ENCODE data around the gene SLAMF9. TPM values are rescaled to one million over a fixed set of nuclear protein-coding genes. Genes with fewer than 3 reads are reported as not detected.
"Not testable (repeated sequence)": the region's sequence is repeated elsewhere in the genome, so short reads cannot be mapped to it uniquely, and the experiment has no call there.

SLAMF9 gene
- total RNA-seq, 1 experiment from 2014 or later = not detected

GRCh38 chr1:159921700-159922504 lies 32.1 kb downstream of the SLAMF9 start:
- no peak for DNase-seq (ENCODE audit: low spot score)

GRCh38 chr1:159921251-159921650 lies 32.8 kb downstream of the SLAMF9 start:
- DNase-seq (ENCODE audit: low spot score) = no peak

DNA sequence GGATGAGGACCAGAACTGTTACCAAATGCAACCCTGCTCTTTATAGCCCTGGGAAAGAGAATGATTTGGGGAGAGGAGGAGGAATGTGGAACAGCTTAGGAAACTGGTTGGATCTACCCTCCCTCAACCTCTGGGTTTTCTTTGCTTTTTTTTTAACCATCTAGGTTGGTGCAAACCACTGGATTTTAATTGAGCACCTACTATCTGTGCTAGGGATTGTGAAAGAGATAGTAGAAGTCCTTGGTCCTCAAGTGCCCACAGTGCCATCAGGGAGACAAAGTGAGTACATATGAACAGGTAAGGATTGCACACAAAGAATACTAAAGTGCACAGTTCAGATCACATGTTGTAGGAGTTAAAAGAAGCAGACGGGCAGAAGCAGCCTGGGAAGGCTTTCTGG lies 33.4 kb downstream of the SLAMF9 start:
- DNase-seq (ENCODE audit: low spot score) = no peak

DNA sequence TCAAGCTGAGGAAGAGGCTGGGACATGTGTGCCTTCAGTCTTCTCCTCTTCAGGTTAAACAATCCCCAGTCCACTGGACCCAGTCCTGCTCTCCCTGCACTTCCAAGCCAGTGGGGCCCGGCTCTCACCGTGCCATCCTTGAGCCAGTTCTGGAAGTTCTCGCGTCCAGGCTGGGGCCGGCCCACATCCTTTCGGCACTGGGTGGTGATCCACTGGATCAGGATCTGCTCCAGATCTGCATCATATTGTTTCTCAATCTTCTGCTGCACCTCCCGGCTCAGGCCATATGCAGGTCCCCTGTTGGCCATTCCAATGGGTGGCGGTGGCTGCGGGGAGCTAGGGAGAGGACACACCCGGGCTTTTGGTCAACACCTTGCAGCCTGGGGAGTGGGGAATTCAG lies 33.8 kb downstream of the SLAMF9 start:
- DNase-seq (ENCODE audit: low spot score) = no peak

DNA sequence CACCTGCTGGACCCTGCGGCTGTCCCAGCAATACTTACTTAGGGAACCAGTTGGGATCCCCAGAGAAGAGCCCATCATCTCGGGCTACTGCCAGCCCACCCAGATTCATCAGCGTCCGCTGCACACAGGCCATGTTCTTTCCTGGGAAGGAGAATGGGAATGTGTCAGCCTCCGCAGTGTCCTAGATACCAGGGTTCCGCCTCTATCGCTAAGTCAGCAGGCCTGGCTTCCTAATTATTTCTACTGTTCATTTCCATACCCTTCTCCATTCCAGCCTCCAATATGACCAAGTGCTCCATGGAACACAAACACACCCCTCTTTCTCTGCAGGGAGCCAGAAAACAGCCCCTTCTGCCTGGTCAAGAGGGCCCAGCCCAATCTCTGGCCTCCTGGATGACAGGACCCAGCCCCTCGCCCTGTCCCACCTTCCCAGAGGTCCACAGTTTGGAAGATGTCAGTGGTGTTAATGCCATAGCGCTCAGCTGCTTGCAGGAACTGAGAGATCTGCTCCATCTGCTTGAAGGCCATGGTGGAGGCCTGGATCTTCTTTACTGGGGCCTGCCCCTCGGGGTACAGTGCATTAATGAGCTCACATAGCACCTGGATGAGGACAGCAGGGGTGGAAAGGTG lies 34.7 kb downstream of the SLAMF9 start:
- no peak for DNase-seq (ENCODE audit: low spot score)

DNA sequence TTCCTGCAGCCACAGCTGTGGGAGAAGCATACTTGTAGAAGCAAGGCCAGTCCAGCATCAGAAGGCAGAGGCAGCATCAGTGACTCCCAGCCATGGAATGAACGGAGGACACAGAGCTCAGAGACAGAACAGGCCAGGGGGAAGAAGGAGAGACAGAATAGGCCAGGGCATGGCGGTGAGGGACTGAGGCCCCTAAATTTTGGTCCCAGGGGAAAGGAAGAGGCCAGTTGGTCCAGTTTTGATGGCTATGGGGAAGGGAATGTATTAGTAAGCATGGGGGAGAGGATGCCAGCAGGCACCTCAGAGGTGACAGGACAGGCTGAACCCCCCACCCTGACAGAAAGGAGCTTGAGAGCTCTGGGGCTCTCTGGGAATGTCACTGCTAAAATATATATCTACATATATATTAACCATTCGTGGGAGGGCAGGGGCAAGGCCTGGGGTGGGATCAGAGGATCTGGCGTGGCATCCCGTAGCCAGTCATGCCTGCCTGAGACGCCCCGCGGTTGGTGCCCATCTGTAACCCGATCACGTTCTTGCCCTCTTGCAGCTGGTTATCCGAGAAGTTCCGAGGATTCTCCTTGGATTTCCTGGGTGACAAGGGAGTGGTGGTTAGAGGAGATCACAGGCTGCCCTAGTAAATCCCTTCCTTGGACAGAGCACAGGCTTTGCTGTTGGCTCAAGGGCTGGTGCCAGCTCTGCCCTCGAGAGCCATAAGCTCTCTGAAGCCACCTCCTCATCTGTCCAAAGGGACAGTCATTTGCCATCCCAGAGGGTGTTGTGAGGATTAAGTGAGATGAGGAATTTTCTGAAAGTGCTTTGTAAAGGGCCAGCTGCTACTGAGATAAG lies 35.5 kb downstream of the SLAMF9 start:
- DNase-seq (ENCODE audit: low spot score) = no peak

- DNase-seq (ENCODE audit: low spot score) = no peak
These were observed 36.3 kb downstream of the SLAMF9 start for GRCh38 chr1:159917533-159918351.

- DNase-seq (ENCODE audit: low spot score) = peak; percentile 76
These were observed 37.6 kb downstream of the SLAMF9 start for GRCh38 chr1:159916242-159917051.

DNA sequence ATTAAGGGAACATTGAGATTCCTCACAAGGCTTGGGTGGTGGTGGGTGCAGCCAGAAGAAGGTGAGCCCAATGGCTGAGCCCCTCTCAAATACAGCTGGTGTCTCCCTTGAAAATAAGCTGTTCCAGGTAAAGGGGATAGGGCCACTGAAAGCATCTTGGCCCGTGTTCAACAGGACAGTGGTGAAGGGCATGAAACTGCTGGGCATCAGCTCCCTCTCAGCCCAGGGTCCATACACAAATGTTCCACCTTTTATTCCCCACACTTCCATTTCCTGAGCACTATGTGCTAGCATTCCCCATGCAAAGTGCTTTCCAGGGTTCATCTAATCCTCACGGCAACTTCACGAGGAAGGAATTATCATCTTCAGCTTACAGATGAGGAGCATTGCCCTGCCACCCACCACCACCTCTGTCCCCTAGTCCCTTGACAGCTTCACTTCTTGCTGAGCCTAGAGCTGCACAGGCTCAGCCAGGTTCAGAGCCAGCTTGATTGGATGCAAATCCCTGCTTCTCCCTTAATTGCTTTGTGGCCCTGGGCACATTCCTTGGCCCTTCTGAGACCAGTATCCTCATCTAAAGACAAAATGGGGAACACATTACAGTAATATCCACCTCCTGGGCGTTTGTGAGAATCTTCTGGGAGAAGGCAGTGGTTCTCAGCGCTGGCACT lies 38.3 kb downstream of the SLAMF9 start:
- no peak for DNase-seq (ENCODE audit: low spot score)

DNA sequence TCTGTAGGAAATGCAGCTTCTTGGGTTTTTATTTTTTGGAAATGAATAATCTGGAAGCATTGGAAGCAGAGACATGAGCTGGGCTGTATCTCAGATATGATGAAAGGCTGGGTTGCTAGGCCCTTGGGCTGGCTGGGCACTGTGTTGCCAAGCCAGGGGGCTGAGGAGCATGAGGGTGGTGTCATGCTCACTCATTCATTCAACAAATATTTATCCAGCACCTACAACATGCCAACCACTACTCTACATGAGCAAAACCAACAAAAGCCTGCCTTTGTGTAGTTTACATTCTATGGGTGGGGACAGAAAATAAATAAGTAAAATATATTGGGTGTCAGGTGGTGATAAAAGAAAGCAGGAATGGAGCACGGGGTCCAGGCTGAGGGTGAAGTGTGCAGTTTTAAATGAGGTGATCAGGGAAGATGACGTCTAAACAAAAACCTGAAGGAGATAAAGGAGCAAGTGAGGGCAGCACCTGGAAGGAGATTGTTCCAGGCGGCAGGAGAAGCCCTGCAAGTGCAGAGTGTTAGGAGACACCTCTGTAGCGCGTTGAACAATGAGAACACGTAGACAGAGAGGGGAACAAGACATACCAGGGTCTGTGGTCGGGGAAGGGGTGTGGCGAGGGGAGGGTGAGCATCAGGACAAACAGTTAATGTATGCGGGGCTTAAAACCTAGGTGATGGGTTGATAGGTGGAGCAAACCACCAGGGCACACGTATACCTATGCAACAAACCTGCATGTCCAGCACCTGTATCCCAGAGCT lies 39.6 kb downstream of the SLAMF9 start:
- DNase-seq (ENCODE audit: low spot score) = no peak

GRCh38 chr1:159913451-159914192 lies 40.4 kb downstream of the SLAMF9 start:
- DNase-seq (ENCODE audit: low spot score) = no peak

GRCh38 chr1:159911326-159912070 lies 42.5 kb downstream of the SLAMF9 start:
- DNase-seq (ENCODE audit: low spot score) = no peak

DNA sequence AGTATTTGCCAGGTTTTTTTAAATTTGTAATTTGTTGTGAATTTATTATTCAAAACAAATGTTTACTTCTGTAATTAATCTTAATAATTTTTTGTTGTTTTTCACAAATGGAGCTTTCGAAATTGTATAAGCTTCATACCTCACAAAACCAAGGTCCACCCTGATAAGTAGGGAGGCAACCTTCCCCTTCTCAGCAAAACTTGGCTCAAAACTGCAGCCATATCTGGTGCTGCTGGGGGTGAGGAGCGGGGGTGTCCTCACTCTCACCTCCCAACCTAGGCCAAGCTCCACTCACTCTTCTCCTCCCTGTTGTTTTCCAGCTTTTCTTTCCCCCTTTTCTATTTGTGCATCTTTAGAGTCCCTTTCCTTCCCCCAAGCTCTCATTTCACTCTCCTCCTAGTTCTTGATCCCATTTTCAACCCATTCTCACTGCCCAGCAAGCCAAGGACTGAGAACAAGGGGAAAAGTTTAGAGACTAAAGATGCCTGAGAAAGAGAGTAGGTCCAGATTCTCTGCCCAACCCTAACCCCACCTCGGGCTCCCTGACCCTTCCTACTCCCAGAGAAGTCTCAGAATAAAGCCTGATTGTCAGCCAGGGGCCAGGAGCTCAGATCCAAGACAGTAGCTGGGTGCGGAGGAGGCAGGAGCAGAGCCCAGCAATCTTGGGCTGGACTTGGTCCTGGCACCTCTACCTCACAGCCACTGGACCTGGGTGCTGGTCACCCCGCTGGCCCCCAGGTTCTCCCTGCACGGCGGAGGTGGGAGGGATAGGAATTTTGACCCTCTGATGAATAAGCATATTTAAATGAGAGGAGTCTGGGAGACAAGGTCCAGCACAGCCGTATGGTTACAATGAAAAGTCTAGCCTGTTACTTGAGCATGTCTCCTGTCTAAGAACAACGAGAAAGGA lies 45.8 kb downstream of the SLAMF9 start:
- DNase-seq (ENCODE audit: low spot score) = no peak

DNA sequence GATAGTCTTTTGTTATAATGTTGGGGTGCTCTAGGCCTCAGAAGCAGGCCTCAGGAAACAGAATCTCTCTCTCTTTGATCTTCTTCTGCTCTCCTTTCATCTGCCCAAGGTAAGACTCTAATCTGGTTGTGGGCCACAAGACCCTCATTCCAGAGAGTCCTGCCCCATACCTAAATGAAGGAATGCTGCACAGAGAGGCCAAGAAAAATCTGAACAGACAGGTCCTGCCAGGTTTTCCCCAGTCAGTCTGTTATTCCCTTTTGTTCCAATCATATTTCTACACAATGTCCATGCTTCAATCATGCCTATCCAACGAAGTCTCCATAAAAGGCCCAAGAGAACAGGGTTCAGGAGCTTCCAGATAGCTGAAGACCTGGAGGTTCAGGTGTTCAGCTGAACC lies 47.1 kb downstream of the SLAMF9 start:
- DNase-seq (ENCODE audit: low spot score) = no peak

GRCh38 chr1:159904036-159904435 lies 50.0 kb downstream of the SLAMF9 start:
- DNase-seq (ENCODE audit: low spot score) = not testable (repeated sequence)

GRCh38 chr1:159902541-159902940 lies 51.5 kb downstream of the SLAMF9 start:
- DNase-seq (ENCODE audit: low spot score) = no peak
